Urothelium cell line (cell line): ENCODE data around the gene AMDHD2.

ENCODE experiments used
- DNase-seq: peaks from one replicate; pipeline ENCODE4 v3.0.0; 2011; ENCODE audit warnings: low spot score, mixed read lengths
- FAIRE-seq: peaks from 2 replicates; lab custom pipeline; 2011; peaks lifted over from hg19 to GRCh38; lab: Jason Lieb, UNC

The AMDHD2 gene

DNA sequence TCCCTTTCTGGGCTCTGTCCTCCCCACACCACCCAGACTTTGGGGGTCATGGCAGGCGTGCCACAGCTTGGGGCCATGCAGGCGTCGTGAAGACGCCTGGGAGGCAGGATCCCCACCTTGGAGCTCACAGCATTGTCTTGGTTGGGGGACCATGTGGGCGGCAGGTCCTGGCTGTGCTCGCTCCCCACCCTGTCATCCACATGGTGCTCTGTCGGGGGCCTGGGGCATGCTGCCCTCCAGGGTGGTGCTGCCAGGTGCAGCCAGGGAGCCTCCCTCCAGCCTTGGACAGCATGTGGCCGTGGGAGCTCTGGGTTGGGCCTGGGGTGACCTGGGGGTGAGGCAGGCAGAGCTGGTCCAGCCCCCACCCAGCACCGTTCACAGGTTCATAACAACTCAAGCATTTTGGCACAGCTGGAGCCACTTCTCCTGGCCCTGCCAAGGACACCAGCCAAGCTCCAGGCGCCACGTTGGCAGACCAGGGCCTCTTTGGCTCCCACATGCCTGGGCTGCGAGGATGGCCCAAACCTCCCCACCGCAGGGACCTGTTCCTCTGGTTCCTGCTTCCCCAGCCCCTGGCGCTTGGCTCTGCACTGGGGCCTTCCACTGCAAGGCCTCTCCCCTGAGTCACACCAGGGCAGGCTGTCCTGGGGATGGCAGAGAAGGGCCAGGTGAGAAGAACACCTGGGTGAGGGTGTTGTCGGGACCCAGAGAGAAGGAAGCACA lies 21.5 kb upstream of the AMDHD2 start:
- FAIRE-seq (no peak), DNase-seq (no peak)

DNA sequence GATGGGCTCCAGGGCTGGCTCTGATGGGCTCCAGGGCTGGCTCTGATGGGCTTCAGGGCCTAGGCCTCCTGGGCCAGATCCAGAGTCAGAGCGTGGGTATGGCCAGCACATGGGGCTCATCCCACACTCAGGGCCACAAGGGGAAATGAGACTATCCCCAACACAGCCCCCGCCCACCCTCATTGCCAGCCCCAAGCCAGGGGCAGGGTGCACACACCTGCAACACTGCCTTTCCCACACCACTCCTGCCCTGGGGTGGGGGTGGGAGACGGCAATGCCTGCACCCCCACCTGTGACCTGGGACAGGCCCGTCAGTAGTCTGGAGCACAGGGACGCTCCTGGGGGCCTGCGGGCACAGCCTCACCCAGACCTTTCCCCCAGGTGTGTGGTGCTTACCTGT lies 20.7 kb upstream of the AMDHD2 start:
- DNase-seq (no peak), FAIRE-seq (no peak)

DNA sequence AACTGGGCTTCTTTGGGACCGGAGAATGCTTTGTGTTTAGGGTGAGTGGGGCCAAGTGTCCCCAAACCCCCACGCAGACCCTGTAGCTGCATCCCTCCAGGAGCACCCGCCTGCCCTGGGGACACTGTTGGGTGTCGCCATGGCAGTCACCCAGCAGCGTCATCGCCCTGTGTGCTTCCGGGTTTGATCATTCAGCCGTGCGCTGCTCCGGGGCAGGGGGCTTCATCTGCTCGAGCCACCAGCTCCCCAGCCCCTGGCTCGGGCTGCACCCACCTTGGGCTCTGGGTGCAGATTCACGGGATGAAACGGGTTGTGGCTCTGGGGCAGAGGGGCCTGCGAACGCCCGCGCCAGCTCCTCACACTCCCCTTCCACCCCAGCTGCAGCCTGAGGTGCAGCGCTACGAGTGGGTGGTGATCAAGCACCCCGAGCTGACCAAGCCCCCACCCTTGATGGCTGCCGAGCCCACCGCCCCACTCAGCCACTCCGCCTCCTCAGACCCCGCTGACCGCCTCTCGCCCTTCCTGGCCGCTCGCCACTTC lies 20.2 kb upstream of the AMDHD2 start:
- DNase-seq (no peak), FAIRE-seq (no peak)

DNA sequence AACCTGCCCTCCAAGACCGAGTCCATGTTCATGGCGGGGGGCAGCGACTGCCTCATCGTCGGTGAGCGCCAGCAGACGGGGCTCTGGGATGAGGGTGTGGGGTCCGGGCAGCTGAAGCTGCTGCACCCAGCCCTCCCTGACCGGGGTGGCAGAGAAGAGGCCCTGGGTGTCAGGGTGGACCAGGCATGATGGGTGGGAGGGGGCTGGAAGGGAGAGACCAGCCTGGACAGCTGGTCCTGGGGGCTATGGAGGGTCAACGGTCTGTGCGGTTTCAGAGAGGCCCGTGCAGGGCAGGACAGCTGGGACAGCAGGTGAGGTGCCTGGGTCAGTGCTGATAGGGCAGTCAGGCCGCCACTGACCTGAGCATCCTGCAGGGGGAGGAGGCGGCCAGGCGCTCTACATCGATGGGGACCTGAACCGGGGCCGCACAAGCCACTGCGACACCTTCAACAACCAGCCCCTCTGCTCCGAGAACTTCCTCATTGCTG lies 19.7 kb upstream of the AMDHD2 start:
- no peak for DNase-seq
- no peak for FAIRE-seq

DNA sequence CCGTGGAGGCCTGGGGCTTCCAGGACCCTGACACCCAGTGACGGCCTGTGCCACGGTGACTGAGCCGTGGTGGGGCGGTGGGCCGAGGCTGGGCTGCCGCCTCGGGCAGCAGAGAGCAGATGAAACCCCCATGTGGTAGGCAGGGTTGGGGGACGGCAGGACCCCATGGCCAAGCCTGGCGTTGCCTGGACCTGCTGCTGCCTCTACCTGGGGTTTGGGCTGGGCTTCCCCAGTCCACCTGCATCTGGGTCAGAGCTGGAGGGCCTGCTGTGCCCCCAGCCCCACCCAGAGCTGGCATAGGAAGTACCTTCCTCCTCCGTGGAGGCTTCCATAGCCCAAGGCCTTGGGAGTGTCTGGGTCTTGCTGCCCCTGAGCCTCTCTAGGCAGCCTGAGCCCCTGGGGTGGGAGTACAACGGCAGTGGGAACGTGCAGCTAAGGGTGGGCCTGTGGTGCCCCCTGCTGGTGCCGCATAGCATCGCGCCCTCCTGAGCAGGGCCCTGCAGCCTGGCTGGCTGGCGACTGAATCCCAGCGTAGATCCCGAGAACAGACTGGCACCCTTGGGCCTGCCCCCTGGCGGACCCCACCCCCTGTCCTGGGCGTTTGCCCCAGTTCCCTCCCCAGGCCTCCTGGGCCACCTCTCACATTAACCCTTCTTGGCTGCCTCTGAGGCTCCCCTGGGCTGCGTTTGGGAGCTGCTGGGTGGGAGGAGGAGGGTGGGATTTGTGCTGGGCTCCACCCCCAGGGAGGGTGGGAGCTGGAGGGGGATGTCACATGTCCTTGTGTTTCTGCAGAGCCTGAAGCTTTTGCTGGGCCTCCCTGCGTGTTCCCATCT lies 19.0 kb upstream of the AMDHD2 start:
- FAIRE-seq (peak; percentile 91), DNase-seq (peak; percentile 82)

DNA sequence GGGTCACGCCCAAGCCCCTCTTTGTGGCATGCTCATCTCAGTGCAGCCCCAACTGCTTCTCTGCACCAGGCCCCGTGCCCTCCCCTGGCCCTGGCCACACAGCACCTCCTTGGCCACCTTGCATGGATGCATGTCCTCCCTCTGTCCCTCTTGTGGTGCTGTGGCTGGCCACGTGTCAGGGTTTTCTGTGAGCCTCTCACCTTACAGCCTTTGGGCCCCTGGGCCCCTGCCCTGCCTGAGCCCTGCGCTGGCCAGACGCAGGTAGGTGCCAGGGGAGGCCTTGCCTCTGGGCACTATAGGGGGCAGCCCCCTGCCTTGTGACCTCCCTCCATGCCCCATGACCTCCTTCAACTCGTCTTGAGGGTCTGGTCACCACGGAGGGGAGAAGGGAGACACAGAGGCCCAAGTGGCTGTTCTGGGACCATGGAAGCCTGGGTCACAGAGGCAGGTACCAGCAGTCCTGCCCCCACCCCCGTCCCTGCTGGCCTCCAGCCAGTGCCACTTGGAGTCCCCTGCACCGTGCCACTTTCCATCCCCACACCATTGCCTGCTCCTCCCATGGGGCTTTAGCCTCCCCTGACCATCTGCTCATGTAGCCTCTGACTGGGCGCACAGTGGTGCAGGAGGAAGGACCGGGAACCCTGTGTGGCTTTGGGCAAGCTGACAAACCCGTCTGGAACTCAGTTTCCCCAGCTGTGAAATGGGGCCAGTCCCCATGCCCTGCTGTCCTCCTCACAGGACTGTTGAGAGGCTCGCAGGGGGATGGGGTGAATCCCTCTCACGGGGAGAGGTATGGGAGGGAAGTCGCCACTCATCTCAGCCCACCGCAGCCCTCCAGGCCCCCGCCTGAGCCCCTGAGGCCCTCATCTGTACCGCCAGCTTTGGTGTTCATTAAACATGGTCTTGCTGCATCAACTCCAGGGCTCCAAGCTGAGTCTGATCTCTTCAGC lies 17.9 kb upstream of the AMDHD2 start:
- DNase-seq (no peak), FAIRE-seq (no peak)

DNA sequence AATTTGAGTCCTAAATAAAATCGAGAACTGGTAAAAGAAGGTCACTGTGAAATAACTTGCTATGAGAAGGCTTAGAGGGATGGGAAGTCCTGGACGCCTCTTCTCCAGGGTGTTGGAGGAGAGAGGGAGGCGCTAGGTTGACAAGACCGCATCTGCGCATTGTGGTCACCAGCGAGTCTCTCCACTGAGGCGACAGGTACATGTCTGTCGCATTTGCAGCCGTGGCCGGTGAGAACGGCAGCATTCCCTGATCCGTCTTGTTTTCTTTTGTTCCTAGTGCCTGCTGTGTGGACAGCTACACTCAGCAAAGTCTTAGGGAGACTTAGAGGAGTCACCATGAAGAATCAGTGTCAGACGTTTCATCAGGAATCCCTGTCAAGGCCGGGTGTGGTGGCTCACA lies 14.5 kb upstream of the AMDHD2 start:
- no peak for DNase-seq
- FAIRE-seq = no peak

DNA sequence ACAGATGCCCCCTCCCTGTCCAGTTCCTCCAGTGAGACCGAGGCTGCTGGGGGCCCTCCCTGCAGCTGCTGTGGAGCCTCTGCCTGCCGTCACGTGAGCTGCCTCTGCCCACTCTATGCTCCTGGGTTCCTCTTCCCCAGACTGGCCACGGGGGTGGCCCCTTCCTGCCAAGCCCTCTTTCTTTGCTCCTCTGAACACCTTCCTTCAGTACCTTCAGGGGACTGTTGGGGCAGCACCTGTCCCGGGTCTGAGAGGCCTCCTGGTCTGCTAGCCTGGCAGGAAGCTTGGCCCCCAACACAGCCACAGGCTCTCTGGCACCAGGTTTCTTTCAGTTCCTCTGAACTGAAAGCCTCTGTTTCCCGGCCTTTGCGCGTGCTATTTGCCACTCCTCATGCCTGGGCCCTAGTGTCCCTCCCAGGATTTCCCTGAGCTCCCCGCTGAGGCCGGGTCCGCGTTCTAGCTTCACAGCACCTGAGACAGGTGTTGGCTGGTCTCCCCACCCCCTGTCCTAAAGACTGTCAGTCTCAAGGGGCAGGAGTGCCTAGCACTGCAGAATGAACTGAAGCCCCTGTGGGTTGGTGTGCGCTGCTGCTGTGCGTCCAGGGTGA lies 13.0 kb upstream of the AMDHD2 start:
- FAIRE-seq = no peak

DNA sequence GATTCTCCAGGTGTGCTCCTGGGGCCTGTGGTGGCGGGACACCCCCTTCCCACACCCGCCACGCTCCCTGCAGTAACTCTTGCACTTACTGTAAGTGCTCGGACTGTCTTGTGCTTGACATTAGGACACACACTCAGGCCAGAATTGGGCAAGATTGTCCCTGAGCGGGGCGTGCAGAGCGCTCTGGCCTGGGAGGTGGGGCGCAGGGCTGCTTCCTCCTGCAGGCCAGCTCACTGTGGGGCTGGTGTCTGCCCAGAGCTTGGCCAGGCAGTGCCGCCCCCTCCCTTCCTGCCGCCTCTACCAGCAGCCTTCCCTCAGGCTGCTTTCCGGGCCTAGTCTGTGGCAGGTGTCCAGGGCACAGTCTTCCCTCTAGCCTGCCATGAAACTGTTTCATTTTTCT lies 12.5 kb upstream of the AMDHD2 start:
- FAIRE-seq (no peak), DNase-seq (no peak)

More for the DNA sequence above, 13.0 kb upstream of the AMDHD2 start:
- DNase-seq = no peak

DNA sequence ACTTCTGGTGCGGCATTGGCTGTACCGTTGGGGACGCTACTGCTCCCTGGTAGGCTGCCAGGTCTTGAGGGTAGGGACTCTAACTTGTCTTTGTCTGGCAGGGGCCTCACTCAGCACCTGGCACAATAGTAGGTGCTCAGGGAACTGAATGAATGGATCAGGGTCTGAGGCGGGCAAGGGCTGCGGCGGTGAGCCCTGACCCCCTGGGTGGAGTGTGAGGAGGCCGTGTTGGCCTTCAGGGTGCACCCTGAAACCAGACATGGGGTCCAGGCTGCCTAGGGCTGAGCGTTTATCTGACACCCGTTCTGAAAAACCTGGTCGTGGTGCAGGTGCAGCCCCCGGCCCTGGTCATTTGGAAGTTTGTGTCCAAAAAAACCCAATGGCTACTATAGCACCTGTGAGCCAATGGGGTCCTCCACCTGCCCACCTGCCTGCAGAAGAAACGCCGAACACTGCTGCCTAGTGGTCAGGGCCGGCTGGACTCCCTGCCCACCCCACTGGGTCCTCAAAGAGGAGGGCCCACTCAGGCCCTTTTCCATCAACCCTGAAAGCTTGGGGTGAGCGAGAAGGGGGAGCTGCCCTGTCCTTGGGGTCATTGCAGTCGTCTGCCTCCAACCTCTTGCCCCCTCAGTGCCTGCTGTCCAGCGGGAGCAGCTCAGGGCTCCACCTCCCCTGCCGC lies 11.3 kb upstream of the AMDHD2 start:
- FAIRE-seq (no peak), DNase-seq (no peak)

DNA sequence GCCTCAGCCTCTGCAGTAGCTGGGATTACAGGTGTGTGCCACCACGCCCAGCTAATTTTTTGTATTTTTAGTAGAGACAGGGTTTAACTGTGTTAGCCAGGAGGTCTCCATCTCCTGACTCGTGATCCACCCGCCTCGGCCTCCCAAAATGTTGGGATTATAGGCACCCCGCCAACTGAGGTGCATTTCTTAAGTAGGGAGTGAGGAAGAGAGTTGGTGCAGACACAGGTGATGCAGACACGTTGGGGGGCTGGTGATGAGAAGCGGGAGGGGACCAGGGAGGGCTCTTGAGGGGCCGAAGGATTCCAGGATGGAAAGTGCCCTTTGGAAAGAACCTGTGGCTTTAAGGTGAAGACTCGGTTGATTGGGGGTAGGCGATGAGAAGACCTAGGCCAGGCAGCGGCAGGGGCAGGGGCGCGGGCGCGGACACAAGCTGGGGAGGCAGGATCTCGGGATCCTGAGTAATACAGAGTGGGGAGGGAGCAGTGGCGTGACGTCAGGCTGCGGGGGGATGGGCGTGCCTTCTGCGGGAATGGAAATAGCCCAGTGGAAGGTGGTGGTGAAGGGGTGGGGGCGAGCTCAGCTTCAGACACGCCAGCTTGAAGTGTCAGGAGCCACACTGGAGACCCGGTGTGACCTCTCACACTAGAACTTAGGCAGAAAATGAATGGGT lies 8.9 kb upstream of the AMDHD2 start:
- DNase-seq (no peak), FAIRE-seq (no peak)

DNA sequence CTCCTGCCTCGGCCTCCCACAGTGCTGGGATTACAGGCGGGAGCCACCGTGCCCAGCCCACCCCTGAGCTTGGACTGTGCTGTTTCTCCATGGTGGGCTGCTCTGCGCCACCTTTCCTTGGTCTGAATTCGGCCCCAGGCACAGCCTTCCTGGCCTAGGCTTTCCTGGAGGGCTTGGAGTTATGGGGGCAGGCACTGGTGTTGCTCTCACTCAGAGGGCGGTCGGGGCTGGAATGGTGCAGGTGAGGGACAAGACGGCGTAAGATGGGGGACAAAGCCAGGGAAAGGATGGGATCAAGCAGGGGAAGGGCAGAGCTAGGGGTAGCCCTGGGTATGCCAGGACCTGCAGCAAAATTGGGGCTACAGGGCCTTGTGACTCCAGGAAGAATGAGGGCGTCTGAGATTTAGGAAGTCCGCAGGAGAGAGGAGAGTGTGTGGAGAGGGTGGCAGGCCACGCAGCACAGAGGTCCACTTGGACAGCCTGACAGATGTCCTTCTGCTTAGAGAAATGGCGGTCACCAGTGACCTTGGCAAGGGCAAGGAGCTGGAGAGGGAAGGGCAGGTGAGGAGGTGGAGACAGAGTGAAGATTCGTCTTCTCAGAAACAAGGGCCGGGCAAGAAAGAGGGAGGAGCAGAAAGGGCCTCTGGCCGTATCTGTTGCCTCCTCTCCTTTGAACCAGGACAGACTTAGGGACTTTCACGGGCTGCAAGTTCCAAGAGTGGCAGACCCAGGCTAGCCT lies 8.0 kb upstream of the AMDHD2 start:
- no peak for FAIRE-seq
- DNase-seq = no peak

DNA sequence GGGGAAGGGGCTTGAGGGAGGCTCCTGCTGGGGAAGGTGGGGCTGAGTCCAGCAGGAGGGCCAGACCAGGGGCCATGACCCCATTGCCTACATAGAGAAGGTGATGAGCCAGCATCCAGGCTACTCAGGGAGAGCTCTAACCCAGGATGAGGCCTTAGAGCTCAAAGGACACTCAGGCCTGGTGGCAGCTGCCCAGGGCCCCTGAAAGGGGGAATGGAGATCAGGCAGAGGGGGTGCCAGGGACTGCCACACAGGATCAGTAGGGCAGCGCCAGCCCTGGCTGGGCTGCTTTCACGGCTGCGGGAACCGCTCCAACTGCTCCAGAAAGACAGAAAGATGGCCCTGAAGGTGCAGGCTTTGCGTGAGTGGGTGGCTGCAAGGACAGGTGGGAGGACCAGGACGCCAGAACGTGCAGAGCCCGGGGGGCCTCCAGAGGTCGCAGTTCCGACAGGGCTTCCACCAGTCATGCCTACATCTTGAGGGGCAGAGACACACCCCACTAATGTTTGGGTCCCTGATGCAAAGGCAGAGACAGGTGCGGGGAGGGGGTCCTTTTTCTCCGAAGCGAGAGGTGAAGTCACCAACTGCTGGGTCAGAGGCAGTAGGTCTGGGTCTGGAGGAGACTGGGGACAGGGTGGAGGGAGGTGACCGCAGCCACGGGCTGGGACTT lies 7.3 kb upstream of the AMDHD2 start:
- DNase-seq (no peak), FAIRE-seq (no peak)

DNA sequence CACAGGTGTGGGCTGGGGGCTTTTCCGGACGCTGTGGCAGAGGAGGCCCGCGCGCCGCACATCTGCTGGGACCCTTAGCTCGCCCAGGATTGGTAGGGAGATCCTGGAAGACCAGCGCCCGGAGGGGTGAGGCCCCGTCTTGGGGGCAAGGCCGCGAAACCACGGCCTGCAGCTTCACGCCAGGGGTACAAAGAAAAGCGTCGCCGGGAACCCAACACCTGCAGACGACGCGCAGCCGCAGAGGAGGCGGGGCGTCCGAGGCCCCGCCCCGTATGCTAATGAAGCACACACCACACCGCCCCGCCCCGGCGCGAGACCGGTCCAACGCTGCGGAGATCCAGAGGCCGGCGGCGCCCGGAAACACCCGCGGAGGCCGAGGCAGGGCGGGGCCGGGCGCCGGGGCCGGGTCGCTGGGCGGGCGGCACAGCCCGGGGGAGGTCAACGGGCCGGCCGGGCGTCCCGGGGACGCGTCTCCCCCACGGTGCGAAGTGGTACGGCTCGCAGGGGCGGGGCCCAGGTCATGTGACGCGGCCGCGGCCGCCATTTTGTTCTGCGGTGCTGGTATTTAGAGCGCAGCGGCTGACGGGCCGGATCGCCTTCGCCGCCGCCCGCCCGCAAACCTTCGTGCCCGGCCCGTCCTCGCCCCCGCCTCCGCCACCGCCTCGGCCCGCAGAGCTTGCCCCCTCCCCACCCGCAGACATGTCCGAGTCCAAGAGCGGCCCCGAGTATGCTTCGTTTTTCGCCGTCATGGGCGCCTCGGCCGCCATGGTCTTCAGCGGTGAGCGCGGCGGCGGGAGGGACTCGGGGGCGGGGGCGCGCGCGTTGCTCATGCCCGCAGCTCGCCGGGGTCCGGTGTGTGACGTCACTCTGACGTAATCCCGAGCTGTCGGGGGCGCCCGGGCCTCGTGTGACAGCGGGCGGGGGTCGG lies 6.5 kb upstream of the AMDHD2 start, which contains the start of gene ATP6V0C:
ATP6V0C (plus strand) TSS at position 548 of the 928 bp plus-strand sequence; CDS start at position 700, 152 bp downstream.
- FAIRE-seq = peak; percentile 74
- peak; percentile 94 for DNase-seq

DNA sequence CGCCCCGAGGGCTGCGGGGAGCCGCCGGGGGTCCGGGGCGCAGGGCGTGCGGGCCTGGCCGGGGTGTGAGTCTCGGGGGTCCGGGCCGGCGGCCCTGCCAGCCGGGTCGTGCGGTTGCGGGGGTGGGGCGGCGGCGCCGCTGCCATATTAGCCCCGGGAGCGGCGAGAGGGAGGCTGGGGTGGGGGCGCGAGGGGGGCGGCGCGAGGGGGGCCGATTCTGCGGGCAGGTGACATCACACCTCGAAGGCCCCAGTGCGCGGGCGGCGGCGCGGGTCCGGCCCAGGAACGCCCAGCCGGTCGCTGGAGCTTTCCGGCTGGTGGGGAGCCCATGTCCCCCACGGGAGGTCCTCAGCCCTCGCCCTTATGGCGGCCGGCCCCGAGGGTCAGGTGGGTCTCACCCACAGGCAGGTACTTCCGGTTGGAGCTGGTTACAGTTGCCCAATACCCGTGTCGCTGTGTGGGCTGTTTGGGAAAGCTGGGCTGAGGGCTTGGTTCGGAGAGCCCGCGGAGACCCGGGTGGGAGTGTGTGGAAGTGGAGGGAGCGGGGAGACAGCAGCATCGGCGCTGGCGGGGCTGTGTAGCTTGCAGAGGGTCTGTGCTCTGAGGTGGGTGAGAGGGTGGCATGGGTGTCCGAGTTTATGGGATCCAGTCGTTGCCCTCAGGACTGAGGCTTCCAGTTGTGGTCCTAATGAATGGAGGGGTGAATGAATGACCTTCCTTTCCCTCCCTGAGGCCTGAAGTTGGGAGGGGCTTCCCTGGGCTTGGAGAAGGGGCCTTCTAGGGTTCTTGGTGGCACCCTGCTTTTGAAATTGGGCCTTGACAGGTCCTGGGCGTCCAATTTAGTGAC lies 5.6 kb upstream of the AMDHD2 start:
- no peak for DNase-seq
- FAIRE-seq = no peak
